HG02852 (cell line): ENCODE results near the gene MRPS34.
"Not testable (repeated sequence)": the region's sequence is repeated elsewhere in the genome, so short reads cannot be mapped to it uniquely, and the experiment has no call there.

ENCODE experiments used
- ATAC-seq: cut with Tn5 transposase; IDR thresholded peaks from one replicate; pipeline ENCODE4 v1.9.1; 2021; ENCODE audit warnings: mild to moderate bottlenecking, moderate library complexity; ENCODE audit not compliant: unreplicated experiment

MRPS34 gene

DNA sequence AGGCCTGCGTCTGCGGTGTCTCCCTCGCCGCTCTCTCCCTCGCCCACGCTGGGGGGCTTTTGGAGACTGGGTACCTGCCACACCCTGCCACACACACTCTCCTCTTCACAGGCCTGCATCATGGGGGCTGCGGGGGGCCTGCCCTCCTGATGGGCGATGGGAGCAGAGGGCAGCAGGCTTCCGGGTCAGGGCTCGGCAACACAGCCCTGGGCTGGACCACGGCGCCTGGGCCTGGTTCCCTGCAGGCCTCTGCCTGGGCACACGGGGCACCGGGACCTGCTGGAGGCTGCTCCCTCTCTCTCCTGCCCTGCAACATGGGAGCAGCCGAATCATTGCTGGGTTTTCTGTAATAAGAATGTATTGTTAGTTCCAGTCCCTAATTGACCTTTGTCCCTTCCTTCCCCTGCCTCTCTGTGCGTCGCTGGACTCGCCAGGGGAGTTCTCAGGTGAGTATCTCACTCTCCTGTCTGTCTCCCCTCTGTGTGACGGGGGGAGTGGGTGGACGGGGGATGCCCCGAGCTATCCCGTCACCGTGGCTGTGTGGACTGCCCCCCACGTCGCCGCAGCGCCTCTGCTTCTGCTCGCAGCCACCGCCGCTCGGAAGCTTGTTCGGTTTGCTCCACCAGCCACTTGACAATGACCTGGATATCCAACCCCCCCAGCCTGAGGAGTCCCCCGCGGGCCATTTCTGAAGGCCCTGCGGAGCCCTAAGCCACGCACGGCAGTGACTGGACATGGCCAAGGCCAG lies 15.0 kb downstream of the MRPS34 start:
- ATAC-seq: no peak

DNA sequence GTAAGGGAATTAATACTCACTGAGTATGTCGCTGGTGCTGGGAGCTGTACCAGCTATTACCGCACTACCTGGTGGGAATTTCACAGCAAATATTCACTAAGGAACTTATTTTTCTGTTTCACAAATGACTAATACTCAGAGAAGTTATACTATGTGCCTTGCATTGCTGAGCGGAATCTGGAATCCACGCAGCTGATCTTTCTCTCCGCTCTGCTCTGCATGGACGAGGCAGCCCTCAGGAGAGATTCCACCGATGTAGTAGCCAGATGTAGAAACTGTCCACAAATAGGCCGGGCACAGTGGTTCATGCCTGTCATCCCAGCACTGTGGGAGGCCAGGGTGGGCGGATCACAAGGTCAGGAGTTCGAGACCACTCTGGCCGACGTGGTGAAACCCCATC lies 18.7 kb downstream of the MRPS34 start:
- no peak for ATAC-seq

DNA sequence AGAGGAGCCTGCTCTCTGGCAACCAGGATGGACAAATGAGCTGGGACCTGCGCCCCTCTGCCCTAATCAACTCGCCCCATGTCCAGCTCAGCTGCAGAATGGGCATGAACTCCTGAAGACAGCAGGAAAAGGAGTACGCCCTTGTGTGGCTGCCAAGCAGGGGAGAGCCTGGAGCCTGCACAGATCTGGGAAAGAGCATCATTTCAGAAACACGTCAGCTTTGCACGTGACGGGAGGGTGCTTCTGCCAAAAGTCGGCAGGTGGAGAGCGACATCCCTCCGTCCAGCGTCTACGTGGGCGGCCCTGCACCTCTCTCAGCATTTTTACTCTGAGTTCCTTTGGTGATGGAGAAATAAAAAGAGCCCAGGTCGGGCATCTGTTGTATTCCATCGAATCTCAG lies 20.1 kb downstream of the MRPS34 start:
- no peak for ATAC-seq

GRCh38 chr16:1751946-1752345 lies 21.0 kb downstream of the MRPS34 start:
- ATAC-seq: no peak

DNA sequence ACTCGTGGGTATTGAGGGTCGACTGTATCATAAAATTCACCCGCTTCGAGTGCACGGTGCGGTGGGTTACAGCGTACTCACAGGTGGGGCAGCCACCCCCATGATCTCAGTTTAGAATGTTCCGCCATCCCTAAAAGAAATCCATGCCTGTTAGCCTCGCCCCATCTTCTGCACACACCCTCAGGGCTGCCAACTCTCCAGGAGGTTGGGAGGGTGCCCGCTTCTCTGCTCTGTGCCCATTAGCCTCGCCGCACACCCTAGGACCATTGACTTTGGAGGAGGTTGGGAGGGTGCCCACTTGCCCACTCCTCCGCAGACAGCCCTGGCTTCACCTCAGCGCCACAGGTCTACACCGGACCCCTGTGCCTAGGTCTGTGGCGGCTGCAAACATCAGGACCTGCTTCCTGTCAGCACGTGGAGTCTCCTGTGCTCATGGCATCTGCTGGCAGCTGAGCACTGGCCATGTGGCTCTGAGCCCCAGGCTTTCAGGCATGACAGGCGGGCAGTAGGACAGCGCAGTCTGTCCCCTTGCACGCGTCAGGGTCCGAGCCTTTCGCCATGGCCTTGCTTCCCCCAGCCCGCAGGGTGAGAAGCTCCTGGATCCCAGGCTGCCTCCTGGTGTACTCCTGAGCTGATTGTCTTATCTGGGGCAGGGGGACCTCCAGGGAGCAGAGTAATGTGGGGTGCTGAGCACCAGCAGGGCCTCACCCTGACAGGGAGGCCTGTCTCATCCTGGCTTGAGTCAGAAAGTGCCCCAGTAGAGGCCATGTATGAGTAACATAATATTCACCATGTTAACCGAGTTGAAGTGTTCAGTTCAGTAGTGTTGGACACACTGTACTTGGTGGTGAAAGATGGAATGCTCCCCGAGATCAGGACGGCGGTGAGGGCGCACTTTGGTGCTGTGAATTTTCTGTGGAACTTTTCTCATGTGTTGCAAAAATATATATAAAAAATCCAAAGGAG lies 23.5 kb downstream of the MRPS34 start:
- no peak for ATAC-seq

DNA sequence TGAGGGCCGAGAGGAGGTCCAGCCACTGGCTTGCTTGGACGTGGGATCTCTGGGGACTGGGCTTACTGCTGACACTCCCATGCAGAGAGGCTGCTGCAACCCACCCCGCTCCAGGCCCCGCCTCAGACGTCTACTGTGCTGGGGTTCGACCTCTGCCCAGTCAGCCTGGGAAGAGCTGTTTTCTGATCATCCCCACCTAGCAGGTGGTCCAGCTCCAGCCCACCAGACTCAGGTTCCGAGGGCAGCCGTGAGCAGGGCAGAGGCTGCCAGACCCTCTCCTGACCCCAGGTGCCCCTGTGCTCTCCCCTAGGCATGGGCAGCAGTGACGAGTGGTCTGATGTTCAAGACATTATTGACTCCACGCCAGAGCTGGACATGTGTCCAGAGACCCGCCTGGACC lies 25.0 kb downstream of the MRPS34 start:
- no peak for ATAC-seq

- ATAC-seq: no peak
These were observed 26.2 kb downstream of the MRPS34 start for GRCh38 chr16:1746693-1747195.

DNA sequence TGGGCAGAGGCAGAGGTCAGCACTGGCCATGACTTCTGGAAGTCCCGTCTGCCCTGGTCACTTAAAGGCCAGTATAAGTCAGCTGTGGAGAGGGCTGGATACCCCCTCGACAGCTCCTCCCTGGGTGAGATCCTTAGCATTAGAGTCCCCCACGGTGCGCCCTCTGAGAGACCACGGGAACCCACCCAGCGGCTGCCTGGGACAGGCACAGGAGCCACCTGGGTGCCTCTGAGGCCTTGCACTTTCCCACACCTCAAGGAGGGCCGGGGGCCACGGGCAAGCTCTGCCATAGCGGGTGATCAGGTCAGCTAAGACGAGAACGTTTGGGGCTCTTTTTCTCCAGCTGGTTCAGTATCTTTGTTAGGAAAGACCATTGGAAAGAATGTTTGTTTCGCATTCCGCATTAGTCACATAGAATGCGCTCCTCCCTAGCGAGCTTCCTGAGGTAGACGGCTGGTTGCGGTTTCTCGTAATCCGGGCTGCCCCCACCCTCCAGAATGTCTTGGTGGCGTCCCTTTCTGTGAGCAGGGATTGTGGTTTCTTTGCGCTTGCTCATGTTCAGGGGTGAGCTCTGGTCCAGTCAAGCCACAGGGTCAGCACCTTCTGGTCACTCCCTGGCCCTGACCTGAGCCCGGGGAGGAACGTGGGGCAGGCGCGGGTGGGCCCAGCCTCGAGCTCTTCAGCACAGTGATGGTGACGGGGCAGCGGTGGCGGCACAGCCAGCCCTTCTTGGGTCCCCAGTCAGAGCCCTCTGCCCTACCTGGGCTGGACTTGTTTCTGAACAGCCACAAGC lies 26.8 kb downstream of the MRPS34 start:
- ATAC-seq: no peak

DNA sequence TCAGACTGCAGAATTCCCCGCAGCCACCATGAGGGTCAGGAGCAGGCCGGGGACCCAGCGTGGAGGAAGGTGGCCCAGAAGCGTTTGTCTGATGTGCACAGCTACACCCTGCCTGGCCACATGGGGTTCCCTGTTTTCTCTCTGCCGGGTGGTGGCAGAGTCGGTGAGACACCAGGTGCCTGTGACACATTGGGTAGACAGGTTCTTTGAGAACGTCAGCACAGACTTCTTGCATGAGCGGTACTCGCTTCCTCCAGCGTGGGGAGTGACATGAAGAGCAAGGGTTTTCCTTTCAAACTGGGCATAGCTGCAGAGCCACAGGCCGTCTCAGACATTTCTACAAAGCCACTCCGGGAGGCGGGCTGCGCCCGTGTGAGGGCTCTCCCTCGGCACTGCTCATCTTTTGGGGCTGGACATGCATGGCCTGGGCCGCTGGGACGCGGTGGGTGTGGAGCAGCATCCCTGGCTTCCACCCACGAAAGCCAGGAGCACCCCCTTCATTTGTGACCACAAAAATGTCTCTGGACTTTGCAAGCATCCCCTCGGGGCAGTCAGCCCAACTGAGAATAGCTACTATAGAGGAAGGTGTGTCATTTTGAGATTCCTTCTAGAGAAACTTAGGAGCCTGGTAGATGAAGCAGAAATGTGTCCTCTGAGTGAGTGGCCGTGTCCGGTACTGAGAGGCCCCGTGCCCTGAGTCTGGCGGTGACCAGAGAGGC lies 27.6 kb downstream of the MRPS34 start:
- no peak for ATAC-seq

DNA sequence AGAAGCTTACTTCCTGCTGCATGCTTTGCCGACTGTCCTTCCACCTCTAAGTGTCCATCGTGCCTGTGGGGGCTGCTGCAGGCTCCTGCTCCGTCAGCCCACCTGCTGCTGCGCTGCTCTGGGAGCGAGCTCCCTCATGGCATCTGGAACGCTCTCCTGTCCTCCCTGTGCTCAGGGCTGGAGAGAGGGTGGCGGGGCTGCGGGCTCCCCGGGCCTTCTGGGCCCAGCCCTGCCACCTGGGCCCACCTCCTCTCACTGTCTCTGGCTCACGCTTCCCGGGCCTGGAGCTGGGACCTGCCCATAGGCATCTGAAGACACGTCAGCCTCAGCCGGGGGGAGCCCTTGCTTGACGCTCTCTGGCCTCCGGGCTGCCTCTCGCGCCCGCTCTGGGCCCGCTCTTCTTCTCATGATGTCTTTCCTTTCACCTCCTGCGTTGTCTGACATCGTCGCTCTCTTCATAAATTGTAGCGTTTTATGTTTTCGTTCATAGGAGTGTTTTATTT lies 28.5 kb downstream of the MRPS34 start:
- ATAC-seq: no peak

DNA sequence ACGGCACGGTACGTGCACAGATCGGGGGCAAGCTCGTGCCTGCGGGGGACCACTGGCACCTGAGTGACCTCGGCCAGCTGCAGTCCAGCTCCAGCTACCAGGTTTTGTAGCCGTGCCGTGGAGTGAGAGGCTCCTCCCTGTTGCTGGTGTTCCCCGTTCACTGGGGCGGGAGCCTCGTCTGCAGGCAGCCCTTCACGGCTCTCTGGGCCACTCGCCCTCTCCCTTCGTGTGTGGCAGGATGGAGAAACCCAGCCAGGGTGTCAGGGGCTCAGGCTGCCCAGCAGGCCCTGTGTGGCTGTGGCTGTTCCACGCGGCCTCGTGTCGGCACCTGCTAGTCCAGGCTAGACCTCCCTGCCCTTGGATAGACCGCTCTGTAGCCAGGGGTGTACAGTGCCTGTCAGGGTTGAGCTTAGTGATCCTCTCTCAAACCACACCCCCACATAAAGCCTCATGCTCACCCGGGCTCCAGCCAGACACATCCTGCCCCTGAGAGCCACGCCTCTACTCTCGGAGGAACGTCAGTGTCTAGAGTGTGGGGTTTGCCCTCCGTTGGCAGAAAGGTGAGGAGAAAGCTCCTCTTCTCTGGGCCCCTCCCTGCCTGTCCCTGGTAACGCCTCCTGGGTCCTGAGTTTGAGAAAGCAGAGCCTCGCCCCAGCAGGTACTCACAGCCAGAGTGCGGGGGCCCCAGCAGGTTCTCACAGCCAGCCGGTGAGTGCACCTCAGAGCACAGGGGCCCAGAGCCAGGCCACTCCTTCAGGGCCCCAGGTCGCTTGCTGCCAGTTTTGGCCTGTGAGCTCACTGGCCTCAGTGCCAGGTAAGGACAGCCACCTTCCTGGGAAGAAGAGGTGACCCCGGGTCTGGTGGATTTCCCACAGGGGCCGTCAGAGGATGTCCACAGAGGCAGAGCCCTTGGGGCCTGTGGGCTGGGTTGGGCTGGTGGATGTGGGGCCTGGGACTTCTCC lies 29.3 kb downstream of the MRPS34 start:
- no peak for ATAC-seq

GRCh38 chr16:1741553-1742165 lies 31.3 kb downstream of the MRPS34 start:
- ATAC-seq: no peak

DNA sequence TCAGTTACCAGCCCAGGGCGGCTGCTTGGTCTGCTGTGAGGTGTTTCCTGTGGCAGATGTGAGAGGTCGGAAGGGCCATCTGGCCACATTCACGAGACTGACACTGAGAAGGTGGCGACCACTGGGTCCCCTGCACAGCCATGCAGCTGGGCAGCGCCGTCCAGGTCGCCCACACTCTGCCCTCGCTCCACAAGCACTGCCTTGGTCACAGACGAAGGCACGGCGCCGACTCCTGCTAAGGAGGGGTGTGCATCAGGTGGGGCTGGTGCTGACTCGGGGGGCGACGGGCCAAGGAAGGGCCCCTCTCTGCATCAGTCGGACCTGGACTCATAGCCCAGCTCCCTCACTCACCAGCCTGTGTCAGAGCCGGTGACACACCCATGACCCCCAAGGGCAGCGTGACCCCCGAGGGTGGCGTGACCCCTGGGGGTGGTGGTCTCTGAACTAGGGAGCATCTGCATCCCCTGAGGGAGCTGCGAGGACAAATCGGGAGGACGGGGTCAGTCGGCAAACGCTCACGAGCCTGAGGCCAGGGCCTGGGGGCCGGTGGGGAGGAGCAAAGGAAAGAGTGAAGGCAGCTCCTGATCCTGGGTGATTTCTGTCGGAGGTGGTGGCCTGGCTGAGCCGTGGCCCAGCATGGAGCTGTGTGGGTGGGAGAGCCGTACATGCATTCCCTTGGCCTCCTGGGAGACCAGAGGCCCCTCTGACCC lies 32.0 kb downstream of the MRPS34 start:
- no peak for ATAC-seq

DNA sequence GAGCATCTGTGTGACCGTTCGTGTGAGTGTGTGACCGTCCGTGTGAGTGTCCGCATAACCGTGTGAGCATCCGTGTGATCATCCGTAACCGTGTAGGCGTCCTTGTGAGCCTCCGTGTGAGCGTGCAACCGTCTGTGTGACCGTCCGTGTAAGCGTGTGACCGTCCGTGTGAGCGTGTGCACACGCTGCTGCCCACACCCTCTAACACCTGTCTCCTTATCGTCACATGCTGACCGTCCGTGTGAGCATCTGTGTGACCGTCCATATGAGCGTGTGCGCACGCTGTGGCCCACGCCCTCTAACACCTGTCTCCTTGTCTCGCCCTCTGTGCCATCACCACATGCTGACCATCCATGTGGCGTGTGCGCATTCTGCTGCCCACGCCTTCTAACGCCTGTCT lies 32.7 kb downstream of the MRPS34 start:
- ATAC-seq: no peak

- no peak for ATAC-seq
These were observed 38.1 kb downstream of the MRPS34 start for GRCh38 chr16:1734816-1735215.

DNA sequence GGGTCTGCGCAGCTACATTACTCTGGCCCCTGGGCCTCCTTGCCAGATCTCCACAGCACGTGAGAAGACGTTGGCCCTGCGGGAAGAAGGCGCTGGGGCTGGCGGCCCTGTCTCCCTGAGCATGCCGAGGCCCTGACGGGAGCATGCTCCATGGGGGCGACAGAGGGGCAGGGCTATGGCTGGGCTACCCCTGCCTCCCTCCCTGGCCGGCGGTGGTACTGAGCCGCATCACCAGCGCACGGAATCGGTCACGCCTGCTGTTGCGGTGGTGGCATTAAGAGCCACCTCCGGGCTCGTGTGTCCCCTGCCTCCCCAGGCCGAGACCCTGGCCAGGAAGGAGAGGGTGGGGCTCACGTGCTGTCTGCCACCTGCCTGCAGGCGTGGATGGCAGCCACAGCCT lies 38.8 kb downstream of the MRPS34 start:
- ATAC-seq: no peak

DNA sequence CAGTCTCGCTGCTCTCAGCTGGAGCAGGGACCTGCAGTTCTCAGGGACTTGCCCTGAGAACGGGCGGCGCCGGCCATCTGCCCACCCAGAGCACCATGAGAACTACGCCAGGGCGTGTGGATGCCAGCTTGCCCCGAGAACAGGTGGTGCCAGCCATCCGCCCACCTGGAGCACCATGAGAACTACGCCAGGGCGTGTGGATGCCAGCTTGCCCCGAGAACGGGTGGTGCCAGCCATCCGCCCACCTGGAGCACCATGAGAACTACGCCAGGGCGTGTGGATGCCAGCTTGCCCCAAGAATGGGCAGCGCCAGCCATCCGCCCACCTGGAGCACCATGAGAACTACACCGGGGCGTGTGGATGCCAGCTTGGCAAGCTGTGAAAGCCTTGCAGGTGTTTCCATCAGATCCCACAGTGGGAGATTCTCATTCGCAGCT lies 40.4 kb downstream of the MRPS34 start:
- ATAC-seq: not testable (repeated sequence)

DNA sequence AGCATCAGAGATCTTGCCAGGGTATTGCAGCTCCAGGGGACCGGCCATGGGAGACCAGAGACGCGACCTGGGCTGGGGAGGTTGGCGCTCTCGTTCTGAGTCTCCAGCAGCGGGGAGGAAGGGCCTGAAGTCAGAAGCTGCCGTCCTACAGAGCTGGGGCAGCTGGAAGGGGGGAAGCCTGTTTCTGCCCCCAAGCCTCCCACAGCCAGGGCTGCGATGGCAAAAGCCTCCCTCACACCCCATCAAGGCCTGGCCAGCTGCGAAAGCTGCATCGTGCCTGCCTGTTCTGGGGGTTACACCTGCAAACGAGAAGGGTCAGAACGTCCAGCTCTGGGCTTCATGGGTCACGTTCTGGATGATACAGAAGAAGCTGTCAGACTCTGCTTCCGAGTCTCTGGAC lies 40.9 kb downstream of the MRPS34 start:
- ATAC-seq: no peak
